Measurements from ENCODE around the gene SELP.

Gene SELP

GRCh38 chr1:169576241-169576934 lies 53.5 kb downstream of the SELP start:
- DNase-seq (ENCODE audit: low read depth), result no peak

- no peak for DNase-seq (ENCODE audit: low read depth)
Observed at GRCh38 chr1:169574336-169574735, 55.6 kb downstream of the SELP start.

GRCh38 chr1:169572187-169572586 lies 57.7 kb downstream of the SELP start:
- no peak for DNase-seq (ENCODE audit: low read depth)

GRCh38 chr1:169571450-169571849 lies 58.5 kb downstream of the SELP start:
- DNase-seq (ENCODE audit: low read depth), result no peak

GRCh38 chr1:169570172-169570574 lies 59.8 kb downstream of the SELP start:
- DNase-seq (ENCODE audit: low read depth), result no peak

- DNase-seq (ENCODE audit: low read depth), result no peak
Observed at GRCh38 chr1:169568497-169568896, 61.4 kb downstream of the SELP start.

- no peak for DNase-seq (ENCODE audit: low read depth)
Observed at GRCh38 chr1:169565335-169566271, 64.3 kb downstream of the SELP start.

GRCh38 chr1:169563650-169564049 lies 66.3 kb downstream of the SELP start:
- no peak for DNase-seq (ENCODE audit: low read depth)

GRCh38 chr1:169563019-169563615 lies 66.8 kb downstream of the SELP start:
- no peak for DNase-seq (ENCODE audit: low read depth)

GRCh38 chr1:169561692-169562091 lies 68.2 kb downstream of the SELP start:
- DNase-seq (ENCODE audit: low read depth), result no peak

GRCh38 chr1:169557131-169557530 lies 72.8 kb downstream of the SELP start:
- DNase-seq (ENCODE audit: low read depth), result no peak

GRCh38 chr1:169550294-169550693 lies 79.6 kb downstream of the SELP start:
- peak; percentile 12 for DNase-seq (ENCODE audit: low read depth)

GRCh38 chr1:169548282-169548681 lies 81.6 kb downstream of the SELP start:
- DNase-seq (ENCODE audit: low read depth), result no peak

- peak; percentile 79 for DNase-seq (ENCODE audit: low read depth)
Observed at GRCh38 chr1:169546087-169546995, 83.6 kb downstream of the SELP start.

- DNase-seq (ENCODE audit: low read depth), result no peak
Observed at GRCh38 chr1:169545472-169545871, 84.5 kb downstream of the SELP start.

- peak; percentile 39 for DNase-seq (ENCODE audit: low read depth)
Observed at GRCh38 chr1:169538998-169539871, 90.7 kb downstream of the SELP start.

Data from fibroblast of the conjunctiva (primary cell).